A673 (cell line): Measurements from ENCODE around the gene PSORS1C1. TPM values are rescaled to one million over a fixed set of nuclear protein-coding genes. Genes with fewer than 3 reads are reported as not detected.

Source experiments
- BruUV-seq: library from RNA; stranded (reverse); fragments of 400-500 nt; replicated peaks from 2 replicates; lab custom pipeline; 2021; lab: Mats Ljungman, UMichigan
- CTCF ChIA-PET: fragments of 300-600 bp; sonication (Branson Sonifier 250); formaldehyde crosslinking; loops from one replicate; lab custom pipeline; 2022; ENCODE audit warnings: antibody characterized with exemption; lab: Charles Lee
- POLR2A ChIA-PET: fragments of 300-600 bp; sonication (Branson Sonifier 250); formaldehyde crosslinking; loops from one replicate; lab custom pipeline; 2022; ENCODE audit warnings: antibody characterized with exemption; ENCODE audit not compliant: low non-redundant PET; lab: Charles Lee
- DNase-seq: peaks from one replicate; pipeline ENCODE4 v3.0.0-alpha.2; 2015; ENCODE audit warnings: low spot score
- H3K27ac ChIP-seq: fragments of 200-600 bp; sonication (generic); 2 replicates; pipeline ENCODE4 v1.5.1; 2016; ENCODE audit warnings: mixed run types, low read depth, mild to moderate bottlenecking, mixed read lengths, antibody characterized with exemption, low read length; ENCODE audit not compliant: poor library complexity, severe bottlenecking
- H3K27me3 ChIP-seq: fragments of 200-600 bp; sonication (generic); replicated peaks from 2 replicates; pipeline ENCODE4 v1.6.1; 2017; ENCODE audit warnings: mixed run types, low read depth, mild to moderate bottlenecking, mixed read lengths, antibody characterized with exemption, low read length; ENCODE audit not compliant: insufficient read depth, poor library complexity
- H3K36me3 ChIP-seq: fragments of 200-600 bp; sonication (generic); 2 replicates; pipeline ENCODE4 v1.6.1; 2016; ENCODE audit warnings: mixed run types, mild to moderate bottlenecking, mixed read lengths, antibody characterized with exemption, low read length; ENCODE audit not compliant: insufficient read depth, poor library complexity, severe bottlenecking
- H3K4me1 ChIP-seq: fragments of 200-600 bp; sonication (generic); 2 replicates; pipeline ENCODE4 v1.6.1; 2017; ENCODE audit warnings: mixed run types, mild to moderate bottlenecking, mixed read lengths, antibody characterized with exemption, low read length; ENCODE audit not compliant: insufficient read depth, poor library complexity, severe bottlenecking
- H3K4me3 ChIP-seq: fragments of 200-600 bp; sonication (generic); 2 replicates; pipeline ENCODE4 v1.5.1; 2016; ENCODE audit warnings: low read depth, mixed run types, mild to moderate bottlenecking, mixed read lengths, low read length; ENCODE audit not compliant: poor library complexity, severe bottlenecking
- H3K9me3 ChIP-seq: fragments of 200-600 bp; sonication (generic); 2 replicates; pipeline ENCODE4 v1.6.1; 2016; ENCODE audit warnings: mixed run types, low read depth, mild to moderate bottlenecking, mixed read lengths, antibody characterized with exemption, low read length; ENCODE audit not compliant: poor library complexity, severe bottlenecking
- EZH2 ChIP-seq: fragments of 200-600 bp; sonication (generic); IDR thresholded peaks from 2 replicates; pipeline ENCODE4 v1.6.1; 2017; ENCODE audit warnings: borderline replicate concordance, low read depth, mild to moderate bottlenecking, mixed read lengths, antibody characterized with exemption, low read length; ENCODE audit not compliant: poor library complexity, severe bottlenecking
- intact Hi-C: fragments of 100-400 bp; cut with micrococcal nuclease; formaldehyde crosslinking; loops from one replicate; pipeline ENCODE4 v1.10.0; 2022; ENCODE audit not compliant: unreplicated experiment
- total RNA-seq: library from RNA; stranded (reverse); gene quantifications from 2 replicates; pipeline ENCODE4 v1.2.3, GENCODE V29; 2021
- TF ChIP-seq, protein P1 (sequence below): fragments of 300-800, 200-600 bp; sonication (generic); conservative IDR thresholded peaks from 2 replicates; pipeline ENCODE4 v1.5.1; 2017; ENCODE audit warnings: low read depth, mild to moderate bottlenecking, antibody characterized with exemption, low read length, moderate library complexity, mixed read lengths

The PSORS1C1 gene
- total RNA-seq, 1 experiment from 2014 or later: not detected

DNA sequence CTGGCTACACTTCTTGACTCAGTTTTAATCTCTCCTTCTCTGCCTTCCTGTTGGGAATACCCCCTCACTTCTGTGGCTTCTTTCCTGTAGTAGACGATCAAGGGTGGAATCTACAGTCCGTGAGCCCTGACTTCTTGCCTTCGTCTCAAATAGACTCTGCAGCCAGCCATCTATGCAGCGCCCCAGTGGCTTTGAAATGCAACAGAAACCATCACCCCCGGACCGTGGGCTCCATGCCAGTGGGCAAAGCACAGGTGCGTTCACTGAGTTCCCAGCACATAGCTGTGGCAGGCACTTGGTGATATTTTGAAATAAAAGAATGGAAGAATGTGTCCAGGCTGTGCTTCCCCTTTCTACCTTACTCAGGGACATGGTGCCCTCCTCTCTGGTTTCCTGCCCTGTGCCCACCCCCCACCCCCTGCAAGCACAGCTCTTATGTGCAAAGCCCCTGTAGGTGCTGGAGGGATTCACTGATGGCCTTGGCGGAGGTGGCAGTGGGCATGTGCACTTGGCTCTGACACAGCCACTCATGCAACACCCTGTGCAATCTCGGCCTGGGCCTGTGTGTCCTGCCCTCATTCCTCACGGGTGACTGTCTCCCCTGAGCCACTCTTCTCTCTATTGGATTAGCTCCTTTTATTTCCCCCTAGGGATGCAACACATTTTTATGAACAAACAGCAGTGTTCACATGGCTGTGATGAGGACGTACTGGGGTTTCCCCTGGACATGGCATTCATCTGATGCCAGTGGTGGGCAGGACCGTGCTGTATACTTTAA lies 11.2 kb downstream of the PSORS1C1 start:
- DNase-seq: peak; percentile 70
- Histone ChIP-seq H3K27me3 (no peaks in the 10 kb centered on the region), H3K36me3 (no peaks in the 10 kb centered on the region), H3K4me1 (peaks cover 16% of the 10 kb centered on the region), H3K9me3 (no peaks in the 10 kb centered on the region), H3K27ac (no peak overlapping the region), H3K4me3 (no peak overlapping the region)
- intact Hi-C loops: no loop called here
- ChIA-PET POLR2A (no interaction called here), CTCF (no interaction called here)
- TF ChIP-seq, protein P1, sequence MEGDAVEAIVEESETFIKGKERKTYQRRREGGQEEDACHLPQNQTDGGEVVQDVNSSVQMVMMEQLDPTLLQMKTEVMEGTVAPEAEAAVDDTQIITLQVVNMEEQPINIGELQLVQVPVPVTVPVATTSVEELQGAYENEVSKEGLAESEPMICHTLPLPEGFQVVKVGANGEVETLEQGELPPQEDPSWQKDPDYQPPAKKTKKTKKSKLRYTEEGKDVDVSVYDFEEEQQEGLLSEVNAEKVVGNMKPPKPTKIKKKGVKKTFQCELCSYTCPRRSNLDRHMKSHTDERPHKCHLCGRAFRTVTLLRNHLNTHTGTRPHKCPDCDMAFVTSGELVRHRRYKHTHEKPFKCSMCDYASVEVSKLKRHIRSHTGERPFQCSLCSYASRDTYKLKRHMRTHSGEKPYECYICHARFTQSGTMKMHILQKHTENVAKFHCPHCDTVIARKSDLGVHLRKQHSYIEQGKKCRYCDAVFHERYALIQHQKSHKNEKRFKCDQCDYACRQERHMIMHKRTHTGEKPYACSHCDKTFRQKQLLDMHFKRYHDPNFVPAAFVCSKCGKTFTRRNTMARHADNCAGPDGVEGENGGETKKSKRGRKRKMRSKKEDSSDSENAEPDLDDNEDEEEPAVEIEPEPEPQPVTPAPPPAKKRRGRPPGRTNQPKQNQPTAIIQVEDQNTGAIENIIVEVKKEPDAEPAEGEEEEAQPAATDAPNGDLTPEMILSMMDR: no peak
- BruUV-seq: no TSS peak

DNA sequence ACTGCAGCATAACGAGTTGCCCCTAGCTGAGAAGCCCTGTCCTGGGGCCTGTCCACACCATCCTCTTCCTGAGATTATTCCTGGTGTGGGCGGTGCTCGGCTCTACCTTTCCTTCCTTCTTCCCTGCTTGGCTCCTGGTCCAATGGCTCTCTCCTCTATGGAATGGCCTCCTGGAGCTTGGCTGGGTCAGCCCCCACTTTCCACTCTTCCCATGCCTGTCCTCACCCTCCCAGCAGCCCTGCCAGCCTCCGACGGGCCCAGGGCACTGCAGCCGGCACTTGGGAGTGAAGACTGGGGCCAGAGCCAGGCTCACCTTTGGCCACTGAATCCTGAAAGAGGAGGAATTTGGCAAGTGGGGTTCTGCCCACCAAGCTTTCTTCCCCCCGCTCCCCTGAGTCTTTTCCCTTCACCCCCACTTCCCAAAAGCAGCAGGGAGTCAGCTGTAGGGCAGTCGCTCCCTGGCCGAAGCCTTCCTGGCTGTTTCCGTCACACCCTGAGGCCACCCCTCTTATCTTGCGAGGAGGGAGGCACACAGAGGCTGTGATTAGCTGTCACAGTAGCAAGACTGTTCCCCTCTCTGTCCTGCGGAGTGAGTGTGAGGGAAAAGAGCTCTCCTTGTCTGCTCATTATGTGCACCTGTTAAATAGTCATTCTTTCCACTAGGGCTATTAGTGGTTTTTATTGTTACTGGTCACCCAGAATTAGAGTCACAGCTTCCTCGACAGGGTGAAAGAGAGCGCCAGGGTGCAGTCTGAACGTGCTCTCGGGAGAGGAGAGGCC lies 12.0 kb downstream of the PSORS1C1 start:
- ChIA-PET POLR2A (no interaction called here), CTCF (interaction anchor here (0.7 kb wide), 1 partner anchor 39 kb away, joined by 3 read pairs; no protein-coding TSS in a partner anchor)
- intact Hi-C loops: no loop called here
- H3K36me3 ChIP-seq: no peaks in the 10 kb centered on the region
- peaks cover 16% of the 10 kb centered on the region for H3K4me1 ChIP-seq
- no peak for TF ChIP-seq EZH2
- TF ChIP-seq, protein P1: no peak
- no peak overlapping the region for H3K27ac ChIP-seq
- no peaks in the 10 kb centered on the region for H3K9me3 ChIP-seq
- no peak for DNase-seq
- H3K27me3 ChIP-seq: no peaks in the 10 kb centered on the region
- no TSS peak for BruUV-seq
- no peak overlapping the region for H3K4me3 ChIP-seq

DNA sequence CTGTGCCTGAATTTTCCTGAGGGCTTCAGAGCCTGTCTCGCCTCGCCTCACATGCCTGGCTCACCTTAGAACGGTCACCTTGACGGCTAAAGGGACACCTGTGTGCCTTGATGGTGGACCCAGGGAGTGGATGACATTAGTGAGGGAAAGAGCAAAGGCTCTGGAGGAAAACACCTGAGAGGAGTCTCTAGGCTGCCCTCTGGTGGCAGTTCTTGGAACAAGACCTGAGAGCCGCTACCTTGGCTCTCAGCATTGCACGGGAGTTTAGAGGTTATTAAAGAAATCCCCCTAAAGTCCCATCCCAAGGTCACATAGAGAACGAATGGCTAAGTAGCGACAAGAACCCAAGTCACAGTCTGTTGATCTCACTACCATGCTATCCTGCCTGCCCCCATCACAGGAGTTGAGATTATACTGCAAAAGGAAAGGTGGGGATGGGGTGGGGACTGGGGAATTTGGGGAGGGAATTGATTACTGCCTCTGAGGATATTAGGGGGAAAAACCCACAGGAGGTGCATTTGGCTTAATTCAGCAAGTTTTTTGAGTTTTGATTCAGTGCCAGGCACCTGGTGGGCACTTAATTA lies 13.6 kb downstream of the PSORS1C1 start:
- H3K36me3 ChIP-seq: no peaks in the 10 kb centered on the region
- peaks cover 16% of the 10 kb centered on the region for H3K4me1 ChIP-seq
- TF ChIP-seq, protein P1: peak; percentile 85
- no peak for TF ChIP-seq EZH2
- intact Hi-C loops: no loop called here
- BruUV-seq: no TSS peak
- ChIA-PET CTCF (interaction anchor here (0.6 to 1.6 kb wide), 2 partner anchors 9 to 41 kb away, joined by 3 to 6 read pairs; no protein-coding TSS in a partner anchor), POLR2A (no interaction called here)
- no peaks in the 10 kb centered on the region for H3K9me3 ChIP-seq
- no peaks in the 10 kb centered on the region for H3K27me3 ChIP-seq
- DNase-seq: peak; percentile 49
- no peak overlapping the region for H3K4me3 ChIP-seq
- no peak overlapping the region for H3K27ac ChIP-seq
